ENCODE measurements around the gene TRMT2A.

TRMT2A gene

DNA sequence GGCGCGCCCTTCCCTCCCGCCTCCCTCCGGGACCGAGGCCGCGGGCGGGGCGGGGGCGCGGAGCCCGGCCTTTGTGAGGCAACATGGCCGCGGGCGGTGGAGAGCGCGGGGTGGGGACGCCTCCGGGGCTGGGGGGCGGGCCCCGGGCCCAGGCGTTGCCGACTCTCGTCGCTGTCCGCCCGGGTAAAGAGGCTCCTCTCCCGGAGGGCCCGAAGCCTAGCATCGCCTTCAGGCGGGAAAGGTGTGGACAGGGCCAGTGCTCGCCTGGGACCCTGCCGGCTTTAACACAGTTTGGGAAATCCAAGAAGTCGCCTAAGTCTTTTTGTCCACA, 36.6 kb downstream of the TRMT2A start:
- H3K27me3 Mint-ChIP-seq (ENCODE audit: low read depth), result no peaks in the 10 kb centered on the region
- H3K4me3 Mint-ChIP-seq, result peak overlapping the region; percentile 89 to 96 (median 93)
- TF ChIP-seq, protein P1, sequence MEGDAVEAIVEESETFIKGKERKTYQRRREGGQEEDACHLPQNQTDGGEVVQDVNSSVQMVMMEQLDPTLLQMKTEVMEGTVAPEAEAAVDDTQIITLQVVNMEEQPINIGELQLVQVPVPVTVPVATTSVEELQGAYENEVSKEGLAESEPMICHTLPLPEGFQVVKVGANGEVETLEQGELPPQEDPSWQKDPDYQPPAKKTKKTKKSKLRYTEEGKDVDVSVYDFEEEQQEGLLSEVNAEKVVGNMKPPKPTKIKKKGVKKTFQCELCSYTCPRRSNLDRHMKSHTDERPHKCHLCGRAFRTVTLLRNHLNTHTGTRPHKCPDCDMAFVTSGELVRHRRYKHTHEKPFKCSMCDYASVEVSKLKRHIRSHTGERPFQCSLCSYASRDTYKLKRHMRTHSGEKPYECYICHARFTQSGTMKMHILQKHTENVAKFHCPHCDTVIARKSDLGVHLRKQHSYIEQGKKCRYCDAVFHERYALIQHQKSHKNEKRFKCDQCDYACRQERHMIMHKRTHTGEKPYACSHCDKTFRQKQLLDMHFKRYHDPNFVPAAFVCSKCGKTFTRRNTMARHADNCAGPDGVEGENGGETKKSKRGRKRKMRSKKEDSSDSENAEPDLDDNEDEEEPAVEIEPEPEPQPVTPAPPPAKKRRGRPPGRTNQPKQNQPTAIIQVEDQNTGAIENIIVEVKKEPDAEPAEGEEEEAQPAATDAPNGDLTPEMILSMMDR (IDR thresholded peaks at IDR 0.05; ENCODE audit: unreplicated experiment in 3 of 3), result no peak
- H3K36me3 Mint-ChIP-seq (ENCODE audit: low read depth), result peaks cover 5% of the 10 kb centered on the region
- peaks cover 39% of the 10 kb centered on the region for H3K4me1 Mint-ChIP-seq
- peak overlapping the region; percentile 81 to 99 (median 88) for H3K27ac Mint-ChIP-seq
- no peaks in the 10 kb centered on the region for H3K9me3 Mint-ChIP-seq

DNA sequence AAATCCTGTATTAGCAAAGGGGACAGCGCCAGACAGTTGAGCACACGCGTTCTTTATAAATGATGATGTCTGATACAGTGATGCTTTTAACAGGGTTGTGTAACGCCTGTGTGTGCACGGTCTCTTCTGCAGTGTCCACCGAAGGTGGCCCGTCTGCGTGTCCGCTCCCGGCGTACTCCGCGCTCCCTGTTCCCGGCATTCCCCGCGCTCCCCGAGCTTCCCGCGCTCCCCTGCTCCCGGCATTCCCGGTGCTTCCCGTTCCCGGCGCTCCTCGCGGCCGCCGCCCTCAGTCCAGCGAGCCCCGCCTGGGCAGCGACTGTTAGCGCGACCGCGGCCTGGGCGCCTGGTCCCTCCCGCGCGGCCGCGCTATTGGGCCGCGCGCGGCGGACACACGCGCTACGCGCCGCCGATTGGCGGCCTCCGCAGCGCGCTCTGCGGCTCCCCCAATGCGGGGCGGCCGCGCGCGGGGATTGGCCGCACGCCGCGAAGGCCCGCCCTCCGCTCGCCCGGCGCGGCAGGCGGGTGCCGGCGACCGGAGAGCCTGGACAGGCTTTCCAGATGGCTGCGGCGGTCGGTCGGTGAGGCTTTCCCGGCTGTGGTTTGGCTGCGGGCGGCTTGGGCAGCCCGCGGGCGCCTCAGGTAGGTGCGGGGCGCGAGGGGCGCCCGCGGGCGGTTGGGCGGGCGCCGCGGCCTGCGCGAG, 37.1 kb downstream of the TRMT2A start, which contains the start of gene DGCR8:
DGCR8 (plus strand) TSS at position 497 of the 700 bp plus-strand sequence. CDS start 5,723 bp downstream, outside the sequence.
- Mint-ChIP-seq H3K36me3 (ENCODE audit: low read depth) (no peaks in the 10 kb centered on the region), H3K4me3 (peak within 1 kb of the TSS; percentile 91 to 96 (median 93)), H3K27me3 (ENCODE audit: low read depth) (no peaks in the 10 kb centered on the region), H3K27ac (peak within 1 kb of the TSS; percentile 94 to 99 (median 99)), H3K4me1 (peaks cover 39% of the 10 kb centered on the region), H3K9me3 (no peaks in the 10 kb centered on the region)
- TF ChIP-seq, protein P1 (IDR thresholded peaks at IDR 0.05; ENCODE audit: unreplicated experiment in 3 of 3), result no peak

DNA sequence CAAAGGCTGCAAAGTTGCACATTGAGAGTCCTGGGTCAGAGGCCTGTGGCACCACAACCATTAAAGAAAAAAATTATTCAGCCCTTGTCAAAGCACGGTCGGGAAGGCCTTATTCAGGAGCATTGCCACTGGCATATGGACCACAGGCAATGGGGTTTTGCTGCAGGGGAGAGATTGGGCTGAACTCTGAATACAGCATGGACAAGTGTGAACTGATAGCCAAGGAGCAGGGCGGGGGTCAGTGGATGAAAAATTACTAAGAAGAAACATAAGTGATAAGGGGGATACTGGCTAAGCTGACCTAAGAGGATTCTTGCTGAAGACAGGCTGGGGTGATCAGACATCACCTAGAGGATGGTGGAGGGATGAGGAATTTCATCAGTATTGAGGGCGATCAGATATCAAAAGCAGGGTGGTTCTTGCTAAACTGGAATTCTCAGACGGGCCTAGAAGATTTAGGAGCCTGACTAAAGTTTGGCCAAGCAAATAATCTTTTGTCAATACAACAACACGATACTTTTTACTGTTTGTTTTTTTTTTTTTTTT, 40.3 kb downstream of the TRMT2A start:
- no peaks in the 10 kb centered on the region for H3K9me3 Mint-ChIP-seq
- peaks cover 12% of the 10 kb centered on the region for H3K4me1 Mint-ChIP-seq
- H3K27ac Mint-ChIP-seq, result peak overlapping the region; percentile 29 to 76 (median 61)
- no peaks in the 10 kb centered on the region for H3K27me3 Mint-ChIP-seq (ENCODE audit: low read depth)
- no peaks in the 10 kb centered on the region for H3K36me3 Mint-ChIP-seq (ENCODE audit: low read depth)
- peak overlapping the region; percentile 50 to 74 (median 59) for H3K4me3 Mint-ChIP-seq
- TF ChIP-seq, protein P1 (IDR thresholded peaks at IDR 0.05; ENCODE audit: unreplicated experiment in 3 of 3), result no peak

DNA sequence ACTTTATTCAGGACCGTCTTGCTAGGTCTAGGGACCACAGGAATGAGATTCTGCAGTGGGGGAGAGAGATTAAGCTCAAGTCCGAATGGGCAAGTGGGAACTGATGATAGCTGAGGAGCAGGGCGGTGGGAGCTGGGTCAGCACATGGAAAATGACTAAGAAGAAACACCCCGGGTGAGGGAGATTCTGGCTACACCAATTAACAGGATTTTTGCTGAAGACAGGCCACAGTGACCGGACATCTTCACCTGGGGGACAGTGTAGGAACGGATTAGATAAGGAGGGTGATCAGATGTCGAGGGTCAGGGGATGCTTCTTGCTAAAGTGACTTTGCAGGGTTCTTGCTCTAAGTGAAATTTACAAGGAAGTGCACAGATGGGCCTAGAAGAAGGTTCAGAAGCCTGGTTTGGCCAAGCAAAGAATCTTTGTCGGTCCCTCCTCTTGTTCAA, 45.5 kb downstream of the TRMT2A start:
- TF ChIP-seq, protein P1 (IDR thresholded peaks at IDR 0.05; ENCODE audit: unreplicated experiment in 3 of 3), result no peak
- Mint-ChIP-seq H3K4me1 (no peaks in the 10 kb centered on the region), H3K27ac (no peak overlapping the region), H3K9me3 (no peaks in the 10 kb centered on the region), H3K27me3 (ENCODE audit: low read depth) (no peaks in the 10 kb centered on the region), H3K36me3 (ENCODE audit: low read depth) (no peaks in the 10 kb centered on the region), H3K4me3 (no peak overlapping the region)

DNA sequence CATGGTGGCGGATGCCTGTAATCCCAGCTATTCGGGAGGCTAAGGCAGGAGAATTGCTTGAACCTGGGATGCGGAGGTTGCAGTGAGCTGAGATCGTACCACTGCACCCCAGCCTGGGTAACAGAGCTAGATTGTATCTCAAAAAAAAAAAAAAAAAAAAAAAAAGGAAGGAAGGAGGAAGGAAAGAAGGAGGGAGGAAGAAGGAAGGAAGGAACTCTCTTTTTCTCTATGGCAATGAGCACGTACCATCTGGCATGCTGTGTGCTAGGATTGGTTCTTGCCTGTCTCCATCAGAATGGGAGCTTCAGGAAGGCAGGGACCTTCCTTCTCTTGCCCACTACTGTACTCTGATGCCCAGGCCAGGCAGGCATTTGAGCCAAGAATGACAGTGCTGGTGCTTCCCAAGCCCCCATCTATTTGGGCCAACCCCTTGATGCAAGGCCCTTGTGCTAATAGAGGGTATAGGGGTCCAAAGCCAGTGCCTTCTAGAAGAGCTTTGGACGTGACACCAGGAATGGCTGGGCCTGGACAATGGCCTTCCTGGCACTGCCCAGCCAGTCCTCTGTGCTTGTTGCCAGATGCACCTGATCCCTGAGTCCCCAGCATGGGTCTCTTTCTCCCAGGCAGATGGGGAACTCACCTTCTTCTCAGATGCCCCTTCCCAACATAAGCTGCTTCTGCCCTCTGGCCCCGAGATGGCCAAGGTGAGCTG, 47.5 kb downstream of the TRMT2A start:
- Mint-ChIP-seq H3K9me3 (no peaks in the 10 kb centered on the region), H3K4me3 (no peak overlapping the region), H3K36me3 (ENCODE audit: low read depth) (no peaks in the 10 kb centered on the region), H3K27me3 (ENCODE audit: low read depth) (no peaks in the 10 kb centered on the region), H3K4me1 (no peaks in the 10 kb centered on the region), H3K27ac (no peak overlapping the region)
- TF ChIP-seq, protein P1 (IDR thresholded peaks at IDR 0.05; ENCODE audit: unreplicated experiment in 3 of 3), result no peak

Measured in nephron (organoid).